ENCODE results near the gene CYB5R3. TPM values are rescaled to one million over a fixed set of nuclear protein-coding genes. Genes with fewer than 3 reads are reported as not detected.
"Not testable (repeated sequence)": the region's sequence is repeated elsewhere in the genome, so short reads cannot be mapped to it uniquely, and the experiment has no call there.

The CYB5R3 gene
- total RNA-seq, 1 donor from 2014 or later, result 125 TPM

DNA sequence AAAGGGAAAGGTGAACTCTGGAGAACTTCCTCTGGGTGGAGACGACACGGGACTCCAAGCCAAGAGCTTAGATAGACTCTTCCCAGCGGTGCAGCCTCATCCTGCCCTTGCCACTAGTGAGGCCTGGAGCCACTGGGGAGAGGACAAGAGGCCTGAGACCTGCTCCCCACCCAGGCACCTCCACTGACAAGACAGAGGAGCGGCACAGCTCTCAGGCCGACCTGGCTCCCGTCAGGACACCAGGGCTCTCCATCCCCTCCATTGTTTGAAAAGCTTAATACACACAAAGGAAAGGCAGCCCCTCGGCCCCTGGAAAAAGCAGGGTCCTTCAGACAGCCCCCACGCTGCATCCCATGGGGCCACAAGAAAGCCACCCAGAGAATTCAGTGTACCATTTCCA, 64.1 kb downstream of the CYB5R3 start:
- H3K9me3 Mint-ChIP-seq (ENCODE audit: unreplicated experiment), result no peaks in the 10 kb centered on the region
- TF ChIP-seq, protein P1, sequence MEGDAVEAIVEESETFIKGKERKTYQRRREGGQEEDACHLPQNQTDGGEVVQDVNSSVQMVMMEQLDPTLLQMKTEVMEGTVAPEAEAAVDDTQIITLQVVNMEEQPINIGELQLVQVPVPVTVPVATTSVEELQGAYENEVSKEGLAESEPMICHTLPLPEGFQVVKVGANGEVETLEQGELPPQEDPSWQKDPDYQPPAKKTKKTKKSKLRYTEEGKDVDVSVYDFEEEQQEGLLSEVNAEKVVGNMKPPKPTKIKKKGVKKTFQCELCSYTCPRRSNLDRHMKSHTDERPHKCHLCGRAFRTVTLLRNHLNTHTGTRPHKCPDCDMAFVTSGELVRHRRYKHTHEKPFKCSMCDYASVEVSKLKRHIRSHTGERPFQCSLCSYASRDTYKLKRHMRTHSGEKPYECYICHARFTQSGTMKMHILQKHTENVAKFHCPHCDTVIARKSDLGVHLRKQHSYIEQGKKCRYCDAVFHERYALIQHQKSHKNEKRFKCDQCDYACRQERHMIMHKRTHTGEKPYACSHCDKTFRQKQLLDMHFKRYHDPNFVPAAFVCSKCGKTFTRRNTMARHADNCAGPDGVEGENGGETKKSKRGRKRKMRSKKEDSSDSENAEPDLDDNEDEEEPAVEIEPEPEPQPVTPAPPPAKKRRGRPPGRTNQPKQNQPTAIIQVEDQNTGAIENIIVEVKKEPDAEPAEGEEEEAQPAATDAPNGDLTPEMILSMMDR (IDR thresholded peaks at IDR 0.05; ENCODE audit: unreplicated experiment), result no peak
- no peak for DNase-seq (ENCODE audit: low spot score)
- peaks cover 26% of the 10 kb centered on the region for H3K36me3 Mint-ChIP-seq (ENCODE audit: low read depth, unreplicated experiment)
- peaks cover 6% of the 10 kb centered on the region for H3K27me3 Mint-ChIP-seq (ENCODE audit: unreplicated experiment)
- peak overlapping the region; percentile 13 for H3K27ac Mint-ChIP-seq (ENCODE audit: unreplicated experiment)
- peak overlapping the region; percentile 68 for H3K4me3 Mint-ChIP-seq (ENCODE audit: unreplicated experiment)
- H3K4me1 Mint-ChIP-seq (ENCODE audit: unreplicated experiment), result peaks cover 17% of the 10 kb centered on the region

DNA sequence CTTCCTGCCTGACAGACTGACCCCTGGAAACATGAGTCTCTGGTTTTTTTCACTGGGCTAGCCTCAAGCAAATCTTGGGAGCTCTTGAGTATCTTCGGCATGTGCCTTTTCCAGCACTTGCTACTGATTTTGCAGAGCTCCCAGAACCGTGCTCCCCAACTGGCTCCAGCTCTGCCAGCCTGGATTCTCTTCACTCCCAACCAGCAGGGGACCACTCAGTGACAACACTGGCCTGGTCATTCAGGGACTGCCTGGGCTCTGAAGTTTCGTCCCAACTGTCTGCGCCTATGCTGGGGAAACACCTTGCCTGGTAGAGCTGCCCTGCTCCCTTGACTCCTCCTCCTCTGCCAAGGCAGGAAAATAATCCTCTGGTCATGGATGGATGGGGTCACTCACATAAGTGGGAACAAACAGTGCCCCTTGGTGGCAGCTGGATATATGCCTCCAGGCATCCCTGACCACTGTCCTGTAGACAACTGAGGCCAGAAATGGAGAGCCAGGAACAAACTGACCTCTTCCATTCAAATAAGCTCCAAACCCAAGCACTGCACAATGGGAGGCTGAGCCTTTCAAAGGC, 64.7 kb downstream of the CYB5R3 start:
- Mint-ChIP-seq H3K27me3 (ENCODE audit: unreplicated experiment) (peaks cover 6% of the 10 kb centered on the region), H3K27ac (ENCODE audit: unreplicated experiment) (no peak overlapping the region), H3K9me3 (ENCODE audit: unreplicated experiment) (no peaks in the 10 kb centered on the region), H3K4me1 (ENCODE audit: unreplicated experiment) (peaks cover 17% of the 10 kb centered on the region), H3K4me3 (ENCODE audit: unreplicated experiment) (no peak overlapping the region), H3K36me3 (ENCODE audit: low read depth, unreplicated experiment) (peaks cover 26% of the 10 kb centered on the region)
- TF ChIP-seq, protein P1 (IDR thresholded peaks at IDR 0.05; ENCODE audit: unreplicated experiment), result no peak
- DNase-seq (ENCODE audit: low spot score), result no peak

DNA sequence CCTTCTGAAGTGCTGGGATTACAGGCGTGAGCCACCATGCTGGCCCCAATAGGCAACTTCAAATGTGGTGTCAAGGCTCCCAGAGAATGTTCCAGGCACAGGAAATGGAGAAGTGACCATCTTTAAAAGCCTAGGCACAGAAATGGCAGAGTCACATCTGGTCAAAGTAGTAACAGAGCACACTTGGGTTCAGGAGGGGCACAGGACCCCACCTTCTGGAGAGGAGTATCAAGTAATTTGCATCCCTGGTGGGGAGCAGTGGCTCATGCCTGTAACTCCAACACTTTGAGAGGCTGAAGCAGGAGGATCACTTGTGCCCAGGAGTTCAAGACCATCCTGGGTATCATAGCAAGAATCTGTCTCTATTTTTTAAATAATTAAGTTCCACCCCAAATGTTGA, 66.2 kb downstream of the CYB5R3 start:
- H3K27ac Mint-ChIP-seq (ENCODE audit: unreplicated experiment), result no peak overlapping the region
- DNase-seq (ENCODE audit: low spot score), result no peak
- peaks cover 17% of the 10 kb centered on the region for H3K4me1 Mint-ChIP-seq (ENCODE audit: unreplicated experiment)
- TF ChIP-seq, protein P1 (IDR thresholded peaks at IDR 0.05; ENCODE audit: unreplicated experiment), result no peak
- H3K36me3 Mint-ChIP-seq (ENCODE audit: low read depth, unreplicated experiment), result peaks cover 31% of the 10 kb centered on the region
- peaks cover 6% of the 10 kb centered on the region for H3K27me3 Mint-ChIP-seq (ENCODE audit: unreplicated experiment)
- H3K4me3 Mint-ChIP-seq (ENCODE audit: unreplicated experiment), result peak overlapping the region; percentile 47
- no peaks in the 10 kb centered on the region for H3K9me3 Mint-ChIP-seq (ENCODE audit: unreplicated experiment)

DNA sequence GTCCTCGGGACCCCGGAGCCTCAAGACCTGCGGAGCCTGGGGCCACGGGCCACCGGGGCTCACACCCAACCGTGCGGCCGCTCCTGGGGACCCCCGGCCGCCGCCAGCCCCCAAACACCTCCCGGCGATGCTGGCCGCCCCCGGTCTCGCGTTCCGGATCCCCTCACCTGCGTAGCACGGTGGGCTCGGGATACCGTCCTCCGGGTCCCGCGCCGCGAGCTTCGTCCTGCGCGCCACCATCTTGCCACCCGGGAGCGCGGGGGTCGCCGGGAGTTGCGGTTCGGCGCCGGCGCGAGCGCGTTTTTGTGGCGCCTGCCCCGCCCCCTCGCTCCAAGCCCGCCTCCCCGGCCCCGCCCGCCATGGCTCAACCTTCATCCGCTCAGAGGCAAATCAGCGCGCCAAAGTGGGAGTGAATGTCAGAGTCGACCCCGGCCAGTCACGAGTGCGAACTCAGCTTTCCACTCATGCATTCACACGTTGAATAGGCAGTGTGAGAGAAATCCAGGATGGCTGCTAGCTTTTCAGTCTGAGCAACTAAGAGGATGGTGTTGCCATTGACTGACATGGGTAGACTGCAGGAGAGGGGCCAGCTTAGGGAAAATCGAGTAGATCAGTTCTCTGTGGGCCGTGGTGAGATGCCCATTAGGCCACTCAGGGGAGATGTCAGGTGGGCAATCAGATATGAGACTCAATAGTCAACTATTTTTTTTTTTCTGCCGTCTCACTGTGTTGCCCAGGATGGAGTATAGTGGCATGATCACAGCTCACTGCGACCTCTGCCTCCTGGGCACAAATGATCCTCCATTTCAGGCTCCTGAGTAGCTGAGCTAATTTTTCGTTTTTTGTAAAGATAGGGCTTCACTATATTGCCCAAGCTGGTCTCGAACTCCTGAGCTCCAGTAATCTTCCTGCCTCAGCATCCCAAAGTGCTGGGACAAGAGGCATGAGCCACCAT, 67.2 kb downstream of the CYB5R3 start:
- H3K4me3 Mint-ChIP-seq (ENCODE audit: unreplicated experiment), result peak overlapping the region; percentile 92
- no peaks in the 10 kb centered on the region for H3K9me3 Mint-ChIP-seq (ENCODE audit: unreplicated experiment)
- H3K36me3 Mint-ChIP-seq (ENCODE audit: low read depth, unreplicated experiment), result peaks cover 31% of the 10 kb centered on the region
- DNase-seq (ENCODE audit: low spot score), result peak; percentile 79
- TF ChIP-seq, protein P1 (IDR thresholded peaks at IDR 0.05; ENCODE audit: unreplicated experiment), result no peak
- H3K4me1 Mint-ChIP-seq (ENCODE audit: unreplicated experiment), result peaks cover 17% of the 10 kb centered on the region
- H3K27ac Mint-ChIP-seq (ENCODE audit: unreplicated experiment), result peak overlapping the region; percentile 59
- peaks cover 6% of the 10 kb centered on the region for H3K27me3 Mint-ChIP-seq (ENCODE audit: unreplicated experiment)

DNA sequence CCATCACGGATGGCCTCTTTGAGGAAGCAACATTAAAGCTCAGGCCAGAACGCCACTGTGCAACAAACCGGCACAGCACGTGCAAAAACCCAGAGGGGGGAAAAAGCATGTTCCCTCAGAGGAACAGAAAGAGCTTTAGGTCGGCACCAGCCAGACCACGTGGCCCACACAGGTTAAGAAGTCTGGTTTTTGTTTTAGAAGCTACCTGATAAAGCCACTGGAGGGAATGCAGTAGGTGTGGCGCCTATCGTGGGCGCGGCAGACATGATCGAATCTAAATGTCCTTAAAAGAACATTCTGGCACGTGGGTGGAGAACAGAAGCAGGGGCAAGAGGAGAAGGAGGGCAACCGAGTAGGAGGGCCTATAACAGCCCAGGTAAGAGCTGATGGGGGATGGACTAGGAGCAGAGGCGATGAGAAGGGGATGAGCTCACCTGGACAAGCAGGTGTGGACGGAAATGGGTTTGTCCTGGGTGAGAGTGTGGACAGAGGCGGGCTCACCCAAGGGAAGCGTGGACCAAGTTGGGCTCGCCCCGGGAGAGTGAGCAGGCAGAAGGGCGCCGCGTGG, 67.9 kb downstream of the CYB5R3 start:
- not testable (repeated sequence) for H3K27me3 Mint-ChIP-seq (ENCODE audit: unreplicated experiment); DNase-seq (ENCODE audit: low spot score); H3K9me3 Mint-ChIP-seq (ENCODE audit: unreplicated experiment)
- H3K4me3 Mint-ChIP-seq (ENCODE audit: unreplicated experiment), result peak overlapping the region; percentile 94
- peaks cover 17% of the 10 kb centered on the region for H3K4me1 Mint-ChIP-seq (ENCODE audit: unreplicated experiment)
- peaks cover 27% of the 10 kb centered on the region for H3K36me3 Mint-ChIP-seq (ENCODE audit: low read depth, unreplicated experiment)
- peak overlapping the region; percentile 78 for H3K27ac Mint-ChIP-seq (ENCODE audit: unreplicated experiment)

DNA sequence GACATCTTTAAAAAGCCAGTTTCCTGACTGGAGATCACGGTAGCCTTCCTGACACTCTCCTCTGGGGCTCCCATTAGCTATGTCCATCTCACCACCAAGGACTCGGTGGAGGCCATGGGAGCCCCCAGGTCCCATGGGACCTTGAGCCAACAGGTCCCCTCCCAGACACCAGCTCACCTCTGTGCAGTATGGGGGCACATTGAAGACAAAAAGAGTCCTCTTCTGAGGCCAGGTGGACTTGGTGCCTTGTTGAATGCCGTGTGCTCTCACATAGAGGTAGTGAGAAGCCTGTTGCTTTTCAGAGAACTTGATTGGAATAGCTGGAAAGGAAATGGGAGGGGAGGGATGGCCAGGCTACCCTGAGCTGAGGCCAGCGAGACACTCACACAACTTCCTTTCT, 69.2 kb downstream of the CYB5R3 start:
- H3K4me3 Mint-ChIP-seq (ENCODE audit: unreplicated experiment); DNase-seq (ENCODE audit: low spot score); H3K9me3 Mint-ChIP-seq (ENCODE audit: unreplicated experiment); H3K27me3 Mint-ChIP-seq (ENCODE audit: unreplicated experiment): not testable (repeated sequence)
- Mint-ChIP-seq H3K36me3 (ENCODE audit: low read depth, unreplicated experiment) (peaks cover 22% of the 10 kb centered on the region), H3K27ac (ENCODE audit: unreplicated experiment) (peak overlapping the region; percentile 36), H3K4me1 (ENCODE audit: unreplicated experiment) (peaks cover 13% of the 10 kb centered on the region)

Measured in endothelial cell (in vitro differentiated cells).